ENCODE data around the gene NAA35.

The NAA35 gene

DNA sequence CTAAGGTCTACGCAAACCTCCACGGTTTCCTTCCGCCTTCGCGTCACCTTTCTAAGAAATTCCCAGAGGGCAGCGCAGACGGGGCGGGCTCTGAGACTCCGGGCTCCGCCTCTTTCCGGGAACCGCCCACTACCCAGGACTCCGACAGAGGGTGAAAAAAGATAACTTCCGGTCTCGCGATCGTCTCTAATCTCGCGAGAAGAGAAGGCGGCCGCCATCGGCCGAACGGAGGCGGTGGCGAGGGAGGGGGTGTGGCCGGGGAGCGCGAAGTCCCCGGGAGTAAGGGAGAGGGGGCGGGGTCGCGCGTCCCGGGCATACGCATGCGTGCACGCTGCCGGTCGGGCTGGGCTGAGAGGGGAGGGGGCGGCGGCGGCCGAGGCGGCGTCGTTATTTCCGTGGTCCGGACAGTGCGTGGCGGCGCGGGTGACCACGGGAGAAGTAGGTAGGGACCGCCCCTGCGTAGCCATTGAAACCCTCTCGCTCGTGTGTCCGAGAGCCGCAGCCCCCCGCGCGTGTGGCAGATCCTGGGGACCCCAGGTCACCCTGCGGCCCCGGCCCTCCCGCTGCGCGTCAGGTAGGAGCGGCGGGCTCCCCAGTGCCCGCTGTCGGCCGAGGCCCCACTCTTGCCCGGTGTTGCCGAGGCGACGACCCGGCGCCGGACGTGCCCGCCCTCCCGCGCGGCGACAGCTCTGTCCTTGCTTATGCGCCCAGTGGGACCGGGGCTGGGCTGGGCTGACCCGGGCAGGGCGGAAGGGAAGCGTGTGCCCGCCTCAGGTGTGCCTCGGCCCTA, at the start of gene NAA35:
Gene NAA35 (plus strand): TSS at position 315 of the 790 bp plus-strand sequence. CDS start 1,014 bp downstream, outside the sequence.
- H3K9me3 ChIP-seq, result no peaks in the 10 kb centered on the region; the same call in 1 of the 2 replicates
- H3K4me3 ChIP-seq, result peak within 1 kb of the TSS; percentile 91
- no peaks in the 10 kb centered on the region for H3K27me3 ChIP-seq (ENCODE audit: low read depth)
- H3K4me1 ChIP-seq, result peaks cover 14% of the 10 kb centered on the region
- H3K36me3 ChIP-seq (replicated peaks), result peaks cover 34% of the 10 kb centered on the region
- in situ Hi-C loops (cut with MboI; ENCODE audit: low sequenced_read_pairs), result no loop called here
- peak; percentile 93 to 99 for DNase-seq (ENCODE audit: low spot score in 2 of 2)

DNA sequence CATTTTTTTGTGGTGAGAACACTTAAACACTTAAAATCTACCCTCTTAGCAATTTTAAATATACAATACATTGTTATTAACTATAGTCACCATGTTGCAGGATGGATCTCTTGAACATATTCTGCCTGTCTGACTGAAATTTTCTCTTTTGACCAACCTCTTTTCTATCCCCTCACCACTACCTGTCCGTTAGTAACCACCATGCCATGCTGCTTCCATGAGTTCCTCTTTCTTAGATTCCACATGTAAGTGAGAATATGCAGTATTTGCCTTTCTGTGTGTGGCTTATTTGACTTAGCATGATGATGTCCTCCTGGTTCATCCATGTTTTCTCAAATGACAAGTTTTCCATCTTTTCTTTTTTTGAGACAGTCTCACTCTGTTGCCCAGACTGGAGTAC, 48.5 kb upstream of the NAA35 start:
- no peak for DNase-seq (ENCODE audit: low spot score in 2 of 2)
- no peaks in the 10 kb centered on the region for H3K4me1 ChIP-seq
- H3K36me3 ChIP-seq (replicated peaks), result no peaks in the 10 kb centered on the region
- in situ Hi-C loops (cut with MboI; ENCODE audit: low sequenced_read_pairs), result no loop called here
- no peaks in the 10 kb centered on the region for H3K9me3 ChIP-seq
- no peaks in the 10 kb centered on the region for H3K27me3 ChIP-seq (ENCODE audit: low read depth)
- H3K4me3 ChIP-seq, result no peak overlapping the region

DNA sequence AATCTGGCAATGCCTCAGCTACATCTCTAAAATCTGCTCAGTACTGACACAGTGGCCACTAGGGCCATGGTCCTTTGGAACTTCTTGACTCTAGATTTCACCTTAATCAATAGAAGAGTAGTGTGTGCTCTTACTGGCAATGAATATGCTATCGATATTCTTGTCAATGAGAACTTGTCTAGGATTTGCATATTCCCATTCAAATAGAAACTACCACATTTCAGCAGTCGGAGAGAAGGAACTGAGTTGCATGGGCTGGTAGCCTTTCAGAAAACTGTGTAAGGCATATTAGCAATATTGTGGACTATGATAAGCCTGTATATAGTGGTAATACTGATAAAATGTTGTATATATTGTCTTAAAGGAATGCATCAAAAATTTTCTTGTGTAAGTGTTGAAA, 45.3 kb upstream of the NAA35 start:
- H3K4me3 ChIP-seq, result no peak overlapping the region
- no peak for DNase-seq (ENCODE audit: low spot score in 2 of 2)
- H3K9me3 ChIP-seq, result no peaks in the 10 kb centered on the region
- H3K27me3 ChIP-seq (ENCODE audit: low read depth), result no peaks in the 10 kb centered on the region
- no peaks in the 10 kb centered on the region for H3K36me3 ChIP-seq (replicated peaks)
- in situ Hi-C loops (cut with MboI; ENCODE audit: low sequenced_read_pairs), result no loop called here
- H3K4me1 ChIP-seq, result no peaks in the 10 kb centered on the region

DNA sequence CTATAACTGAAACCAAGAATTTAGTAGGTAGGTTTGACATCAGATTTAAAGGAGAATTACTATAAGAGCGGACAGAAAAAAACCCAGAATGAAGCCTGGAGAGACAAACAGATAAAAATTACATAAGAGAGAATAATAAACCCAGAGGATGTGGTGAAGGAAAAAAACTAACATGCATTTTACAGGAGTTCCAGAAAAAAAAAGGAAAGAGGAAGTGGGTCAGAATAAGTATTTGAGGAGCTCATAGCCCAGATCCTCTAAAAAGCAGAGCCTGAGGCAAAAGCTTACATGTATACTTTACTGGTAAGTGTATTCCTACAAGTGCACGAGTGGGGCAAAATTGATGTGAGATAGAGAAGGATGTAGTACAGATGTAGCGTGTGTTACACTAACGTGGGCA, 43.1 kb upstream of the NAA35 start:
- Histone ChIP-seq H3K4me3 (no peak overlapping the region), H3K4me1 (no peaks in the 10 kb centered on the region), H3K9me3 (no peaks in the 10 kb centered on the region), H3K27me3 (ENCODE audit: low read depth) (0 out of 2 replicates have a peak, but pooled peaks cover 3% of the 10 kb centered on the region), H3K36me3 (replicated peaks) (no peaks in the 10 kb centered on the region)
- in situ Hi-C loops (cut with MboI; ENCODE audit: low sequenced_read_pairs), result no loop called here
- no peak for DNase-seq (ENCODE audit: low spot score in 2 of 2)

DNA sequence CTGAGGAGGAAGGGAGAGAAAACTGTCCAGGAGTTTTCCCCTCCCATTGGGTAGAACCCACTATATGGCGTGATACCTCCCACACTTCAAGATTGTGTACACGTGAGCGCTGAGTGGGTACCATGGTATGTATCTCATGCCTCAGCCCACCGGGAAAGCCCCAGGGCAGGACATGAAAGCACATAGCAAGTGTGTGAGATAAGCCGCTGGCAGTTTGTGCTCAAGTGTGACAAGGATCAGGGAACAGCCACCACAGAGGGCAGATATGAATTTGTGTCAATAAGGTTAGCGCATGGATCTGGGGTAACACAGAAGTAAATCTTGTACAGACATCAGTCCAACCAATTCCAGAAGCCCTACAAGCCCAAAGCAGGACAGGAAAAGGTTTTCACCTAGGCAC, 42.6 kb upstream of the NAA35 start:
- H3K9me3 ChIP-seq, result no peaks in the 10 kb centered on the region
- DNase-seq (ENCODE audit: low spot score in 2 of 2), result no peak
- in situ Hi-C loops (cut with MboI; ENCODE audit: low sequenced_read_pairs), result no loop called here
- H3K4me3 ChIP-seq, result no peak overlapping the region
- no peaks in the 10 kb centered on the region for H3K4me1 ChIP-seq
- no peaks in the 10 kb centered on the region for H3K36me3 ChIP-seq (replicated peaks)
- H3K27me3 ChIP-seq (ENCODE audit: low read depth), result 0 out of 2 replicates have a peak, but pooled peaks cover 3% of the 10 kb centered on the region

DNA sequence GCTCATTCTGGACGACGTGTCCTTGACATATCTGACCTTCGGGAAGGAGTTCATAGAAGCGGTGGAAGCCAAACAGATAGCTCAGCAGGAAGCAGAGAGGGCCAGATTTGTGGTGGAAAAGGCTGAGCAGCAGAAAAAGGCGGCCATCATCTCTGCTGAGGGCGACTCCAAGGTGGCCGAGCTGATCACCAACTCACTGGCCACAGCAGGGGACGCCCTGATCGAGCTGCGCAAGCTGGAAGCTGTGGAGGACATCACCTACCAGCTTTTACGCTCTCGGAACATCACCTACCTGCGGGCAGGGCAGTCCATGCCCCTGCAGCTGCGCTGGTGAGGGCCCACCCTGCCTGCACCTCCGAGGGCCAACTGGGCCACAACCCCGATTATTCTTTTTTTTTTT, 41.6 kb upstream of the NAA35 start:
- DNase-seq (ENCODE audit: low spot score in 2 of 2), result no peak
- H3K36me3 ChIP-seq (replicated peaks), result no peaks in the 10 kb centered on the region
- no peak overlapping the region for H3K4me3 ChIP-seq
- 0 out of 2 replicates have a peak, but pooled peaks cover 3% of the 10 kb centered on the region for H3K27me3 ChIP-seq (ENCODE audit: low read depth)
- H3K4me1 ChIP-seq, result no peaks in the 10 kb centered on the region
- H3K9me3 ChIP-seq, result no peaks in the 10 kb centered on the region
- in situ Hi-C loops (cut with MboI; ENCODE audit: low sequenced_read_pairs), result no loop called here

DNA sequence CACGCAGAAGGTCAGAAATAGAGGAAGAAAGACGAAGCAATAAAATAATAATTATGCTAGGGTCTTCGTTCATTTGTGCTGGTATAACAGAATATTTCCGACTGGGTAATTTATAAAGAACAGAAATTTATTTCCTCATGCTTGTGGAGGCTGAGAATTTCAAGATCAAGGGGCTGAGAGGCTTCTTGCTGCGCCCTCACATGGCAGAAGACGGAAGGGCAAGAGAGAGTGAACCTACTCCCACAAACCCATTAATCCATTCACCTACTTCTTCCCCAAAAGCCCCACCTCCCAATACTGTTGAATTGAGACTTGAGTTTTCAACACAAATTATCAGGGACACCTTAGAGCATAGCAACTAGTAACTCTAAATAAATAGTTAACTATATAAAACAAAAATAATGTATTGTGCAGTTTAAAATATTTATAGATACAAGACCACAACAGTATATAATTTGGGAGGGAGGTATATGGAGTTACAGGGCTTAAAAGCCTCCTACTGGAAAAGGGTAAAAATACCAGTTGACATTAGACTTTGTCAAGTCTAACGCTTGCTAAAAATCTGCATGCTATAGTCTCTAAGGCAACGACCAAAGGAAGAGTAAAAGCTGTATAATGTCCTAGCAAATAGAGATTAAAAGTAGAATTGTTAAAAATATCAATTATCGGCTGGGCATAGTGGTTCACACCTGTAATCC, 40.3 kb upstream of the NAA35 start:
- H3K9me3 ChIP-seq, result no peaks in the 10 kb centered on the region
- 0 out of 2 replicates have a peak, but pooled peaks cover 3% of the 10 kb centered on the region for H3K27me3 ChIP-seq (ENCODE audit: low read depth)
- no peaks in the 10 kb centered on the region for H3K4me1 ChIP-seq
- DNase-seq (ENCODE audit: low spot score in 2 of 2), result peak; percentile 50 to 78
- H3K36me3 ChIP-seq (replicated peaks), result no peaks in the 10 kb centered on the region
- in situ Hi-C loops (cut with MboI; ENCODE audit: low sequenced_read_pairs), result no loop called here
- no peak overlapping the region for H3K4me3 ChIP-seq

DNA sequence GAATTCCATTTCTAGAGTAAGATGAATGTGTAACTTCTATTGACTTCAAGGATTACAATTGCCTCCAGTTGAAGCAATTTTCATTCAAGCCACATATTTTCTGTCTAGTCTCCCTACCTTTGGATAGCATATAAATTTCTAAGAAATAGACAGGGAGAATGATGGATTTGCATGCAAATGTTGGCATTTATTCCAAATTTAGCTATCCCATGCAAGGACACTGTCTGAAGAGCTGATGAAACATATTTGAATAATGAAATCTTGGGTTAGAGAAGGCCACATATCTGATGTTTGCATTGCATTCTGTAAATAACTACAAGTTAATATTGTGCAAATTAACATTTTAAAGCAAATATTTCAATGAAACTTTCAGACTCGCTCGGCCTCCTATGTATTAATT, 36.0 kb upstream of the NAA35 start:
- Histone ChIP-seq H3K36me3 (replicated peaks) (no peaks in the 10 kb centered on the region), H3K9me3 (no peaks in the 10 kb centered on the region), H3K4me3 (no peak overlapping the region), H3K4me1 (peaks cover 9% of the 10 kb centered on the region), H3K27me3 (ENCODE audit: low read depth) (0 out of 2 replicates have a peak, but pooled peaks cover 3% of the 10 kb centered on the region)
- in situ Hi-C loops (cut with MboI; ENCODE audit: low sequenced_read_pairs), result no loop called here
- DNase-seq (ENCODE audit: low spot score in 2 of 2), result no peak

DNA sequence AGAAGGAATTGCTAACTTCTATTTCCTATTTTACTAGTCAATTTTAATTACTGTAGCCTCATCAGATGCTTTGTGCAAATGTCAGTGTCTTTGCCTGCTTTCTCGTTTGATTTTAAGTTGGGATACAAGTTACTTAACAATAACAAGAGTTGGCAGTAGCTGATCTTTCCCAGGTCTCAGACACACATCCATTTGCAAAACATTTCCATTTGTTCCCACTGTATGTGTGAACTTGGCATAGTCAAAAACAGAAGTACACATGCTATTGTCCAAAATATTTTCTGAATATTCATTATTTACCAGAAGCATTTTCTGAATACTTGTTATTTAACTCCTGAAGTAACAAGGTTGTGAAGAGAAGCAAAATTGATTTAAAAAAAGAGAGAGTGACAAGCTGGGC, 35.0 kb upstream of the NAA35 start:
- H3K4me1 ChIP-seq, result peaks cover 9% of the 10 kb centered on the region
- no peak overlapping the region for H3K4me3 ChIP-seq
- H3K36me3 ChIP-seq (replicated peaks), result no peaks in the 10 kb centered on the region
- DNase-seq (ENCODE audit: low spot score in 2 of 2), result no peak
- H3K9me3 ChIP-seq, result no peaks in the 10 kb centered on the region
- in situ Hi-C loops (cut with MboI; ENCODE audit: low sequenced_read_pairs), result no loop called here
- H3K27me3 ChIP-seq (ENCODE audit: low read depth), result 0 out of 2 replicates have a peak, but pooled peaks cover 3% of the 10 kb centered on the region

DNA sequence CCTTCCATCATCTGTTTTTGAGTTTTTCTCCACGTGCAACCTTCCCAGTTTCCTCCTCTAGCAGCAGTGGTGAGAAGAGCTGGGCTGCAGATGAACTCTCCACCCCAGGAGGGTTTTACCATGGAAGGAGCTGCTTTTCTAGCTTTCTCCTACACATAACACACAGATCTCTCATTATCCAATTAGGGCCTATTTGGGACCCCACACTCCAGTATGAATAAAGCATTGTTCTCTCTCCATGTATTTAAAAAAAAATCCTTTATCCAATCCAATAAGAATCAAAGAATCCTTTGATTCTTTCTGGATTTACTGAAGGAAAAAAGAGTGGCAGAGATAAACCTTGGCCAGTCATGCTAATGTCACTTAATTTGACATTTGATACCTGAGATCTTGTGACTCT, 31.6 kb upstream of the NAA35 start:
- H3K4me1 ChIP-seq, result peaks cover 9% of the 10 kb centered on the region
- no peaks in the 10 kb centered on the region for H3K27me3 ChIP-seq (ENCODE audit: low read depth)
- peak in 1 of 2 experiments; percentile 7 for DNase-seq (ENCODE audit: low spot score in 2 of 2)
- H3K4me3 ChIP-seq, result no peak overlapping the region
- no peaks in the 10 kb centered on the region for H3K9me3 ChIP-seq
- in situ Hi-C loops (cut with MboI; ENCODE audit: low sequenced_read_pairs), result no loop called here
- no peaks in the 10 kb centered on the region for H3K36me3 ChIP-seq (replicated peaks)

DNA sequence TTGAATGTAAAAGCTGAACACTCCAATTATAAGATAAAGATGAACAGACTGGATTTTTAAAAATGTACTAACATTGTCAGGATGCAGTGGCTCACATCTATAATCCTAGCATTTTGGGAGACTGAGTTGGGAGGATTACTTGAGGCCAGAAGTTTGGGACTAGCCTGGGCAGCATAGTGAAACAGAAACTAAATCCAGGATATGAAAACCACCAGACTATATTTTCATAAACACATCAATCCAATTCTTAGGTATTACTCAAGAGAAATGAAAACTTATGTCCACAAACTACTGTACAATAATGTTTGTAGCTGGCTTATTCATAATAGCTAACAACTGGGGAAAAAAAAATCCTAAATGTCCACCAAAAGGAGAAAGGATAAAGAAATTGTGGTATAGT, 26.8 kb upstream of the NAA35 start:
- no peaks in the 10 kb centered on the region for H3K36me3 ChIP-seq (replicated peaks)
- H3K4me1 ChIP-seq, result peaks cover 4% of the 10 kb centered on the region
- H3K4me3 ChIP-seq, result no peak overlapping the region
- H3K9me3 ChIP-seq, result no peaks in the 10 kb centered on the region
- in situ Hi-C loops (cut with MboI; ENCODE audit: low sequenced_read_pairs), result no loop called here
- H3K27me3 ChIP-seq (ENCODE audit: low read depth), result no peaks in the 10 kb centered on the region
- DNase-seq (ENCODE audit: low spot score in 2 of 2), result no peak

DNA sequence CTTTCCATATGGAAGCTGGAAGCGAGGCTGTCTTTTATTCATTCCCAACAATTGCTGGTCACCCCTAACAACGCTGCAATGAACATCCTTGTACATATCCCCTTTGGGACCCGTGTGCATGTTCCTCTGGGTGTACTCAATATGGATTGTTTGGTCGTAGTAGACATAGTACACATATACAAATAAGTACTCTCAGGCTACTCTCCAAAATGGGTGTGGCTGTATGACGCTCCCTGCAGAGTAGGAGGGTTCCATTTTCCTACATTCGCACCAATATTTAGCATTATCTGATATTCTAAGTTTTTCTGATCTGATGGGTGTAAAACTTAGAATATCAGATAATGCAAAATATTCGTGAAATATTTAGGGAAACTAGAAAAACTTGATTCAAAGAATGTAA, 23.2 kb upstream of the NAA35 start:
- Histone ChIP-seq H3K4me3 (no peak overlapping the region), H3K27me3 (ENCODE audit: low read depth) (no peaks in the 10 kb centered on the region), H3K36me3 (replicated peaks) (no peaks in the 10 kb centered on the region), H3K9me3 (no peaks in the 10 kb centered on the region), H3K4me1 (no peaks in the 10 kb centered on the region)
- DNase-seq (ENCODE audit: low spot score in 2 of 2), result no peak
- in situ Hi-C loops (cut with MboI; ENCODE audit: low sequenced_read_pairs), result no loop called here

DNA sequence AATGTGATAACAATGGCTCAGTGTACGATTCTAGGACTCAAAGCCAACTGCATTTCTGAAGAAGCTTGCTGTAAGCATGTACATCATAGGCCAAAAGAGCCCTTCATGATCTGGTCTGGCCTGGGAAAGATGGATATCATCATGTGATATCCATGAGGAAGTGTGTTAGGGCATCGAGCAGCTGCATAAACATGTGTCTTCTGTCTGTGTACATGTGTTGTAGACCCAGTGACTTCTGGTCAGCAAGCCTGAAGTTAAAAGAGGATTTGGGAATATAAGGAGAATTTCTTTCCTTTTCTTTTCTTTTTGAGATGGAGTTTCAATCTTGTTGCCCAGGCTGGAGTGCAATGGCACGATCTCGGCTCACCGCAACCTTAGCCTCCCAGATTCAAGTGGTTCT, 15.5 kb upstream of the NAA35 start:
- Histone ChIP-seq H3K4me3 (no peak overlapping the region), H3K4me1 (no peaks in the 10 kb centered on the region), H3K27me3 (ENCODE audit: low read depth) (no peaks in the 10 kb centered on the region), H3K36me3 (replicated peaks) (no peaks in the 10 kb centered on the region), H3K9me3 (no peaks in the 10 kb centered on the region)
- in situ Hi-C loops (cut with MboI; ENCODE audit: low sequenced_read_pairs), result no loop called here
- DNase-seq (ENCODE audit: low spot score in 2 of 2), result no peak

DNA sequence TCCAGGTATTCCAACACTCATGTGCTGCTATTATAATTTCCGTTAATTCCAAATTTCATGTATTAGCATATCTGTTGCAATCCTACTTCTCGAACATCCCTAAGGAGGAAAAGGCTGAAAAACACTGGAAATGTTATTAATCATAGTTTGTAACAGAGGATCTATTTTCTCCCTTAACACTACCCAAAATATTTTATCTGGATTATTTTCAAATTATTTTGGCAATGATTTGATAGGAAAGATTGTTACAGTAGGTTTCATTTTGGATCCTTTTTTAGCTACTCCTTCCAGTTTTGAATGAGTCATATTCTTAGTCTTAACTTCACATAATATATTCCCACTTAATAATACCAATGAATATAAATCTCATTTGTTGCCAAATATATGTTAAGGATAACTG, 13.9 kb upstream of the NAA35 start:
- Histone ChIP-seq H3K36me3 (replicated peaks) (no peaks in the 10 kb centered on the region), H3K9me3 (no peaks in the 10 kb centered on the region), H3K4me1 (no peaks in the 10 kb centered on the region), H3K27me3 (ENCODE audit: low read depth) (0 out of 2 replicates have a peak, but pooled peaks cover 2% of the 10 kb centered on the region), H3K4me3 (no peak overlapping the region)
- DNase-seq (ENCODE audit: low spot score in 2 of 2), result no peak
- in situ Hi-C loops (cut with MboI; ENCODE audit: low sequenced_read_pairs), result no loop called here

Measured in HAP-1 (cell line).